Mesenchymal stem cell (in vitro differentiated cells and primary cell): ENCODE data around the gene ELP5.

ENCODE experiments used
- DNase-seq: peaks from one replicate; pipeline ENCODE4 v3.0.0-alpha.2; 2013
- H2AFZ ChIP-seq: one replicate; pipeline ENCODE4 v1.6.1; 2013; ENCODE audit warnings: low read depth, mild to moderate bottlenecking, control low read depth, inconsistent platforms, low read length, moderate library complexity
- H2AK5ac ChIP-seq: 2 replicates; pipeline ENCODE4 v1.6.1; 2013; ENCODE audit warnings: low read length, moderate library complexity, mild to moderate bottlenecking, inconsistent platforms; ENCODE audit not compliant: severe bottlenecking
- H2BK120ac ChIP-seq: one replicate; pipeline ENCODE4 v1.6.1; 2013; ENCODE audit warnings: low read depth, mild to moderate bottlenecking, inconsistent platforms, low read length, moderate library complexity
- H2BK12ac ChIP-seq, 2 experiments: one replicate each; pipeline ENCODE4 v1.6.1; 2013; ENCODE audit warnings: inconsistent platforms in 2 of 2, low read length in 2 of 2, mild to moderate bottlenecking in 2 of 2, moderate library complexity in 2 of 2, control low read depth in 1 of 2
- H2BK15ac ChIP-seq: one replicate; pipeline ENCODE4 v1.6.1; 2013; ENCODE audit warnings: mild to moderate bottlenecking, low read depth, inconsistent platforms; ENCODE audit not compliant: poor library complexity, severe bottlenecking
- H2BK5ac ChIP-seq: 2 replicates; pipeline ENCODE4 v1.6.1; 2013; ENCODE audit warnings: low read depth, mild to moderate bottlenecking, low read length, control low read depth, inconsistent platforms; ENCODE audit not compliant: poor library complexity, severe bottlenecking
- H3K14ac ChIP-seq, 2 experiments: one replicate each; pipeline ENCODE4 v1.6.1; 2013; ENCODE audit warnings: inconsistent platforms in 2 of 2, low read length in 2 of 2, control low read depth in 1 of 2, mild to moderate bottlenecking in 1 of 2, moderate library complexity in 1 of 2
- H3K18ac ChIP-seq, 2 experiments: one replicate each; pipeline ENCODE4 v1.6.1; 2013; ENCODE audit warnings: inconsistent platforms in 2 of 2, low read length in 2 of 2, control low read depth in 1 of 2, low read depth in 1 of 2, mild to moderate bottlenecking in 1 of 2
- H3K23ac ChIP-seq, 2 experiments: one replicate each; pipeline ENCODE4 v1.6.1; 2013; ENCODE audit warnings: inconsistent platforms in 2 of 2, low read length in 2 of 2, mild to moderate bottlenecking in 2 of 2, moderate library complexity in 2 of 2, control low read depth in 1 of 2
- H3K27ac ChIP-seq: 2 replicates; pipeline ENCODE4 v1.5.1; 2013; ENCODE audit warnings: mild to moderate bottlenecking, moderate library complexity, low read length, control low read depth, inconsistent platforms; ENCODE audit not compliant: poor library complexity, severe bottlenecking
- H3K27me3 ChIP-seq, 2 experiments: 2 replicates each; pipeline versions ENCODE4 v1.6.1 to v1.7.0; 2013; ENCODE audit warnings: low read length in 2 of 2, mild to moderate bottlenecking in 2 of 2, moderate library complexity in 2 of 2, control low read depth in 1 of 2, inconsistent platforms in 1 of 2; ENCODE audit not compliant: control insufficient read depth in 1 of 2, insufficient read depth in 1 of 2
- H3K36me3 ChIP-seq, 2 experiments: 2 replicates each; pipeline versions ENCODE4 v1.6.1 to v1.7.0; 2013; ENCODE audit warnings: low read length in 2 of 2, control low read depth in 1 of 2, inconsistent platforms in 1 of 2, low read depth in 1 of 2, mild to moderate bottlenecking in 1 of 2; ENCODE audit not compliant: insufficient read depth in 2 of 2, control insufficient read depth in 1 of 2
- H3K4ac ChIP-seq, 2 experiments: one replicate each; pipeline ENCODE4 v1.6.1; 2013; ENCODE audit warnings: inconsistent platforms in 2 of 2, low read length in 2 of 2, mild to moderate bottlenecking in 2 of 2, moderate library complexity in 2 of 2, control low read depth in 1 of 2, low read depth in 1 of 2
- H3K4me1 ChIP-seq: 2 replicates; pipeline ENCODE4 v1.6.1; 2013; ENCODE audit warnings: low read depth, low read length, control low read depth; ENCODE audit not compliant: control insufficient read depth, insufficient read depth
- H3K4me2 ChIP-seq: 2 replicates; pipeline ENCODE4 v1.6.1; 2013; ENCODE audit warnings: low read length, mild to moderate bottlenecking, inconsistent platforms; ENCODE audit not compliant: poor library complexity, severe bottlenecking
- H3K4me3 ChIP-seq, 2 experiments: 2 replicates each; pipeline versions ENCODE4 v1.5.1 to v1.7.0; 2013; ENCODE audit warnings: low read length in 2 of 2, mild to moderate bottlenecking in 2 of 2, control low read depth in 1 of 2, low read depth in 1 of 2; ENCODE audit not compliant: insufficient read depth in 1 of 2
- H3K79me1 ChIP-seq: replicated peaks from 2 replicates; pipeline ENCODE4 v1.6.1; 2013; ENCODE audit warnings: mild to moderate bottlenecking, control low read depth, low read length, inconsistent platforms; ENCODE audit not compliant: poor library complexity, severe bottlenecking
- H3K9ac ChIP-seq: 2 replicates; pipeline ENCODE4 v1.7.0; 2013; ENCODE audit warnings: mild to moderate bottlenecking, low read length, moderate library complexity
- H3K9me3 ChIP-seq: 2 replicates; pipeline ENCODE4 v1.7.0; 2013; ENCODE audit warnings: mild to moderate bottlenecking, low read length; ENCODE audit not compliant: control insufficient read depth
- H4K8ac ChIP-seq: one replicate; pipeline ENCODE4 v1.6.1; 2013; ENCODE audit warnings: inconsistent platforms, mild to moderate bottlenecking, low read length, moderate library complexity
- H4K91ac ChIP-seq: one replicate; pipeline ENCODE4 v1.6.1; 2013; ENCODE audit warnings: mild to moderate bottlenecking, low read length, inconsistent platforms
- WGBS: methylation state at CpG from one replicate; pipeline ENCODE4 v1.1.7; 2013; ENCODE audit warnings: mixed read lengths; 5-methylcytosine and 5-hydroxymethylcytosine counted together

ELP5 gene

GRCh38 chr17:7240375-7240774, 11.6 kb upstream of the ELP5 start:
- H2BK120ac ChIP-seq: no peak overlapping the region
- peak overlapping the region in 1 of 2 experiments; percentile 89 for H3K4me3 ChIP-seq
- H2BK15ac ChIP-seq: no peak overlapping the region
- H2BK12ac ChIP-seq: no peak overlapping the region
- H3K14ac ChIP-seq: no peak overlapping the region
- peak overlapping the region; percentile 59 for H3K4me2 ChIP-seq
- H3K79me1 ChIP-seq: peaks cover 9% of the 10 kb centered on the region
- no peak overlapping the region for H3K18ac ChIP-seq
- no peak for DNase-seq
- no peak overlapping the region for H3K23ac ChIP-seq
- H3K4me1 ChIP-seq: peaks cover 30% of the 10 kb centered on the region
- no peak overlapping the region for H2AFZ ChIP-seq
- no peak overlapping the region for H2BK5ac ChIP-seq
- peak overlapping the region; percentile 97 for H3K9ac ChIP-seq
- H3K36me3 ChIP-seq: peaks cover 37 to 49% of the 10 kb centered on the region in 2 experiments
- no peaks in the 10 kb centered on the region for H3K27me3 ChIP-seq
- peak overlapping the region; percentile 60 for H2AK5ac ChIP-seq
- H3K4ac ChIP-seq: no peak overlapping the region
- no peak overlapping the region for H4K8ac ChIP-seq
- no peaks in the 10 kb centered on the region for H3K9me3 ChIP-seq
- H4K91ac ChIP-seq: no peak overlapping the region
- 72% methylated on average over 4 of the region's 4 CpGs for WGBS
- no peak overlapping the region for H3K27ac ChIP-seq

GRCh38 chr17:7241090-7241733, 10.8 kb upstream of the ELP5 start:
- Histone ChIP-seq H2BK12ac (no peak overlapping the region), H2BK5ac (no peak overlapping the region), H3K14ac (peak overlapping the region in 1 of 2 experiments; percentile 64), H4K91ac (no peak overlapping the region), H2BK120ac (no peak overlapping the region), H2BK15ac (no peak overlapping the region), H3K27me3 (no peaks in the 10 kb centered on the region), H2AFZ (no peak overlapping the region), H3K23ac (peak overlapping the region in 1 of 2 experiments; percentile 84), H3K79me1 (peaks cover 13% of the 10 kb centered on the region), H3K4me3 (peak overlapping the region; percentile 89 to 98), H3K4ac (peak overlapping the region in 1 of 2 experiments; percentile 89), H3K4me1 (peaks cover 21% of the 10 kb centered on the region), H3K27ac (peak overlapping the region; percentile 98), H3K18ac (peak overlapping the region in 1 of 2 experiments; percentile 58), H3K9ac (peak overlapping the region; percentile 97), H2AK5ac (peak overlapping the region; percentile 78), H4K8ac (no peak overlapping the region), H3K36me3 (peaks cover 34 to 47% of the 10 kb centered on the region in 2 experiments), H3K9me3 (no peaks in the 10 kb centered on the region), H3K4me2 (peak overlapping the region; percentile 92)
- DNase-seq: no peak
- WGBS: 49% methylated on average over 8 of the region's 9 CpGs

- peaks cover 32 to 47% of the 10 kb centered on the region in 2 experiments for H3K36me3 ChIP-seq
- H3K14ac ChIP-seq: peak within 1 kb of the TSS in 1 of 2 experiments; percentile 100
- H3K4me1 ChIP-seq: peaks cover 15% of the 10 kb centered on the region
- peak within 1 kb of the TSS; percentile 98 for H3K27ac ChIP-seq
- no peaks in the 10 kb centered on the region for H3K9me3 ChIP-seq
- peak within 1 kb of the TSS; percentile 89 to 98 for H3K4me3 ChIP-seq
- H2BK5ac ChIP-seq: peak within 1 kb of the TSS; percentile 53
- under 1% methylated on average over 53 of the region's 62 CpGs for WGBS
- H4K8ac ChIP-seq: peak within 1 kb of the TSS; percentile 95
- peak within 1 kb of the TSS; percentile 92 for H3K4me2 ChIP-seq
- H3K79me1 ChIP-seq: peaks cover 14% of the 10 kb centered on the region
- H3K9ac ChIP-seq: peak within 1 kb of the TSS; percentile 97
- H2BK120ac ChIP-seq: peak within 1 kb of the TSS; percentile 21
- H3K23ac ChIP-seq: peak within 1 kb of the TSS in 1 of 2 experiments; percentile 97
- H2BK12ac ChIP-seq: peak within 1 kb of the TSS; percentile 65 to 91
- no peaks in the 10 kb centered on the region for H3K27me3 ChIP-seq
- DNase-seq: peak; percentile 95
- peak within 1 kb of the TSS; percentile 79 to 97 for H3K4ac ChIP-seq
- peak within 1 kb of the TSS; percentile 78 for H2AK5ac ChIP-seq
- H2BK15ac ChIP-seq: peak within 1 kb of the TSS; percentile 99
- H4K91ac ChIP-seq: peak within 1 kb of the TSS; percentile 98
- H2AFZ ChIP-seq: peak within 1 kb of the TSS; percentile 78
- H3K18ac ChIP-seq: peak within 1 kb of the TSS; percentile 90 to 99
These were observed 10.0 kb upstream of the ELP5 start, which contains the start of gene GABARAP for GRCh38 chr17:7241783-7242716. Gene GABARAP (minus strand): TSS chr17:7242449. CDS start chr17:7242330, 119 bp downstream.
